WI38 (cell line): ENCODE results near the gene DOCK1.

ENCODE experiments used
- H3K4me3 ChIP-seq: 2 replicates; pipeline ENCODE4 v1.5.1; 2011; ENCODE audit warnings: low read depth, mild to moderate bottlenecking, control low read depth, low read length
- CTCF ChIP-seq: IDR thresholded peaks from 2 replicates; pipeline ENCODE4 v1.5.1; 2012; ENCODE audit warnings: low read depth, mild to moderate bottlenecking, control low read depth, low read length

Gene DOCK1

GRCh38 chr10:127344346-127344745 is 439.1 kb downstream of the DOCK1 start:
- no peak overlapping the region for H3K4me3 ChIP-seq
- TF ChIP-seq CTCF: no peak

GRCh38 chr10:127345231-127345965 is 440.2 kb downstream of the DOCK1 start:
- no peak overlapping the region for H3K4me3 ChIP-seq
- no peak for TF ChIP-seq CTCF

- TF ChIP-seq CTCF: no peak
- H3K4me3 ChIP-seq: no peak overlapping the region
These were observed 441.4 kb downstream of the DOCK1 start for GRCh38 chr10:127346604-127347003.

GRCh38 chr10:127347202-127347959 is 442.2 kb downstream of the DOCK1 start:
- H3K4me3 ChIP-seq: no peak overlapping the region
- TF ChIP-seq CTCF: no peak

DNA sequence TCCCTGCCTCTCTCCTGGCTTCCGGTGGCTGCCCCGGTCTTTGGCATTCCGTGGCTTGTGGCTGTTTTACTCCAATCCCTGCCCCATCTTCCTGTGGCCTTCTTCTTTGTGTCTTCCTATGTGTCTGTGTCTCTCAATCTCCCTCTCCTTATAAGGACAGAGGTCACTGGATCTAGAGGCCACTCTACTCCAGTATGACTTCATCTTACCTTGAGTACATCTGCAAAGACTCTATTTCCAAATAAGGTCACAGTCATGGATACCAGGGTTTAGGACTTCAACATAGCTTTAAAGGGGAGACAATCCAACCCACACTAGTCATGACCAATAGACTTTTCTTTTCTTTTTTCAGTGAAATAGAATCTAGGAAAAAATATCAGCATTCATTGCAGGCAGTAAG is 444.5 kb downstream of the DOCK1 start:
- TF ChIP-seq CTCF: no peak

DNA sequence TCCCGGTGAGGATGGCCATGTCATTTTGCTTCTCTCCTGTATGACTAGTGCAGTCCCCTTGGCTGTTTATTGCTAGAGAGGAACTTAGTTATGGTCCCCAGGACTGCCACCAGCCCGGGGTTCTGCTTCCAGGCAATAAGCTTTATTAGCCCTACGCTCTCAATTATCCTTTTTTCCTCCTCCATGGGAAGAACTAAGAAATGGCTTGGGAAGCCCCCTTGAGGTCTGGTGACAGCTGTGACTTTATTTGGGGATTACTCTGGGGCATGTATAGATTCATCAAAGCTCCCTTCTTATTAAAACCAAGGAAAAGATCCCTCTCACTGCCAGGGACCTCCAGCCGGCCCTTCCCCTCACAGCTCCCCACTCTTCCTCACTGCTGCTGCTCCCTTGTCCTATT is 446.3 kb downstream of the DOCK1 start:
- no peak overlapping the region for H3K4me3 ChIP-seq
- no peak for TF ChIP-seq CTCF

More for the DNA sequence above, 444.5 kb downstream of the DOCK1 start:
- no peak overlapping the region for H3K4me3 ChIP-seq

DNA sequence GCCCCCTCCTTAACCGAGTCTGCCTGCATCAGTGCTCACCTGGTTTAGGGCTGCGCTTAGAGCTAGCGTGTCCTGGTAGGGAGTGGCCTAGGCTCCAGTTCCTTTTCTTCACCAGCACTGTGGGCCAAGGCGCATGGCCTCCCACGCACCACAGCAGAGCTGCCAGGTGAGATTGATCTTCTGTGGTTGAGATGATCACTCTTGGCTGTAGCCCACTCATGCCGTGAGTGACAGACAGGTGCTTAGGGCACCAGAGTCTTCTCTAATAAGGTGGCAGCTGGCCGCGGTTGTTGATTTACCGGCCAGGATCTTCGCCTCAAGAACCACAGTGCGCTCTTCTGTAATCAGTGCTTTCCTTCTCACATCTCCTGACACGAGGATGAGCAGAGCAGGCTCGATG is 448.3 kb downstream of the DOCK1 start:
- no peak for TF ChIP-seq CTCF
- no peak overlapping the region for H3K4me3 ChIP-seq
